A549 (cell line): Measurements from ENCODE around the gene PRPS1. TPM values are rescaled to one million over a fixed set of nuclear protein-coding genes. Genes with fewer than 3 reads are reported as not detected.
A peak's percentile ranks its signal among the peaks of the same experiment; 100 is the strongest.

Experiments
- ATAC-seq, 2 experiments: fragments of 200-7000 bp in 1 of 2; fragments of >200 bp in 1 of 2; cut with Nextera tagmentation in 1 of 2; cut with Tn5 transposase in 1 of 2; 3 replicates each; pipeline versions ENCODE4 v1.8.0 to v1.9.1; 2018 to 2020; ENCODE audit warnings: mild to moderate bottlenecking in 1 of 2, moderate library complexity in 1 of 2
- CTCF ChIA-PET: fragments of 300-600 bp; sonication (Branson Sonifier 250); formaldehyde crosslinking; extraction: SDS; loops from one replicate; lab custom pipeline; 2021; ENCODE audit warnings: antibody characterized with exemption, inconsistent platforms; lab: Yijun Ruan, JAX
- POLR2A ChIA-PET: fragments of 350-600 bp; formaldehyde crosslinking; extraction: SDS; loops from one replicate; lab custom pipeline; 2021; ENCODE audit warnings: antibody characterized with exemption, inconsistent platforms; lab: Yijun Ruan, JAX
- DNase-seq, 2 experiments: peaks; one replicate each; pipeline versions ENCODE4 v3.0.0 to v3.0.0-alpha.2; 2011 to 2016; ENCODE audit warnings: low read depth in 1 of 2, low spot score in 1 of 2
- FAIRE-seq: peaks from 2 replicates; lab custom pipeline; 2011; peaks lifted over from hg19 to GRCh38; lab: Jason Lieb, UNC
- H3K27ac ChIP-seq, 2 experiments: fragments of >200 bp; sonication (Bioruptor Twin); formaldehyde crosslinking; 3 replicates each; pipeline ENCODE4 v1.5.1; 2016 to 2017
- H3K4me1 ChIP-seq: fragments of >200 bp; sonication (Bioruptor Twin); formaldehyde crosslinking; 3 replicates; pipeline ENCODE4 v1.6.1; 2016
- H3K4me2 ChIP-seq: fragments of >200 bp; sonication (Bioruptor Twin); formaldehyde crosslinking; 3 replicates; pipeline ENCODE4 v1.6.1; 2016
- H3K4me3 ChIP-seq: fragments of >200 bp; sonication (Bioruptor Twin); formaldehyde crosslinking; 3 replicates; pipeline ENCODE4 v1.5.1; 2016
- H3K9me3 ChIP-seq: fragments of >200 bp; sonication (Bioruptor Twin); formaldehyde crosslinking; 3 replicates; pipeline ENCODE4 v1.6.1; 2016
- ATOH8 ChIP-seq: fragments of 250-450 bp; sonication (Bioruptor Pico); IDR thresholded peaks from 2 replicates; pipeline ENCODE4 v1.5.0; 2020; ENCODE audit warnings: low read depth, mild to moderate bottlenecking, moderate library complexity
- BCL3 ChIP-seq: fragments of >200 bp; sonication (Bioruptor Twin); formaldehyde crosslinking; IDR thresholded peaks from 3 replicates; pipeline ENCODE4 v1.6.1; 2016
- CEBPB ChIP-seq, 2 experiments: fragments of >200 bp in 1 of 2; sonication (Bioruptor Twin) in 1 of 2; formaldehyde crosslinking in 1 of 2; IDR thresholded peaks; 2 replicates each; pipeline ENCODE4 v1.6.1; 2012 to 2016
- CTCF ChIP-seq: fragments of >200 bp; sonication (Bioruptor Twin); formaldehyde crosslinking; IDR thresholded peaks from 3 replicates; pipeline ENCODE4 v1.5.1; 2016
- E2F6 ChIP-seq: IDR thresholded peaks from 2 replicates; pipeline ENCODE4 v1.6.1; 2012; ENCODE audit warnings: low read depth, borderline replicate concordance
- EHF ChIP-seq: fragments of 250-450 bp; sonication (Bioruptor Pico); IDR thresholded peaks from 2 replicates; pipeline ENCODE4 v1.5.0; 2020; ENCODE audit warnings: mild to moderate bottlenecking
- GATA3 ChIP-seq: IDR thresholded peaks from 2 replicates; pipeline ENCODE4 v1.6.1; 2012; ENCODE audit warnings: borderline replicate concordance
- JUNB ChIP-seq: fragments of >200 bp; sonication (Bioruptor Twin); formaldehyde crosslinking; IDR thresholded peaks from 2 replicates; pipeline ENCODE4 v1.6.1; 2016
- KDM1A ChIP-seq: fragments of 200-600 bp; sonication (generic); IDR thresholded peaks from 2 replicates; pipeline ENCODE4 v1.6.1; 2016; ENCODE audit warnings: low read depth, mild to moderate bottlenecking
- MYC ChIP-seq: IDR thresholded peaks from 2 replicates; pipeline ENCODE4 v1.6.1; 2012; ENCODE audit warnings: mild to moderate bottlenecking, inconsistent platforms, low read length, improper control_type of control experiment, borderline replicate concordance
- NPAS2 ChIP-seq: fragments of 250-450 bp; sonication (Bioruptor Pico); IDR thresholded peaks from 2 replicates; pipeline ENCODE4 v1.8.0; 2022; ENCODE audit warnings: mild to moderate bottlenecking, moderate library complexity, borderline replicate concordance
- PHF8 ChIP-seq: fragments of 200-600 bp; sonication (generic); IDR thresholded peaks from 2 replicates; pipeline ENCODE4 v1.6.1; 2016; ENCODE audit warnings: low read depth, mild to moderate bottlenecking, antibody characterized with exemption, moderate library complexity, borderline replicate concordance
- POLR2A ChIP-seq: IDR thresholded peaks from 2 replicates; pipeline ENCODE4 v1.6.1; 2012; ENCODE audit warnings: mild to moderate bottlenecking, low read length
- RNF2 ChIP-seq: fragments of 200-600 bp; sonication (generic); IDR thresholded peaks from 2 replicates; pipeline ENCODE4 v1.6.1; 2016; ENCODE audit warnings: low read depth, mild to moderate bottlenecking, antibody characterized with exemption, moderate library complexity, borderline replicate concordance
- TFCP2L1 ChIP-seq: fragments of 250-450 bp; sonication (Bioruptor Pico); IDR thresholded peaks from 2 replicates; pipeline ENCODE4 v1.5.0; 2021; ENCODE audit warnings: mild to moderate bottlenecking
- ZFP36 ChIP-seq: fragments of 450-650 bp; IDR thresholded peaks from 2 replicates; pipeline ENCODE4 v1.6.1; 2014; ENCODE audit warnings: borderline replicate concordance; ENCODE audit not compliant: partially characterized antibody
- WGBS: methylation state at CpG from one replicate; pipeline ENCODE4 v1.1.6; 2017; ENCODE audit errors: missing lambda C conversion rate; 5-methylcytosine and 5-hydroxymethylcytosine counted together
- polyA plus RNA-seq, 4 experiments: library from polyadenylated mRNA; depleted of rRNA in 3 of 4; stranded (reverse); fragments of >200 nt; fragmentation: RNase III in 1 of 4; extraction: RNeasy Plus Mini Kit Qiagen cat#74134 plus additional on column Dnase treatment in 1 of 4; gene quantifications; 2 replicates in 3 of 4; 3 replicates in 1 of 4; pipeline ENCODE4 v1.2.3, GENCODE V29; 2011 to 2017
- TF ChIP-seq, protein P1 (sequence below): IDR thresholded peaks from 2 replicates; pipeline ENCODE4 v1.6.1; 2012

Gene PRPS1
- polyA plus RNA-seq, 2 of the 4 experiments (the other 2 are of a cell fraction) = 121 to 140 TPM

GRCh38 chrX:107674480-107675364 is 46.4 kb downstream of the PRPS1 start:
- no peak overlapping the region for H3K4me3 ChIP-seq
- WGBS = 58% methylated on average over 9 of the region's 9 CpGs
- FAIRE-seq (no peak), ATAC-seq (no peak), DNase-seq (no peak)
- peaks cover 40% of the 10 kb centered on the region for H3K4me1 ChIP-seq
- peak overlapping the region; percentile 96; the same call in 1 of the 3 replicates for H3K4me2 ChIP-seq
- ChIA-PET CTCF (interaction anchor here (0.9 to 6.7 kb wide), 7 partner anchors 14 to 136 kb away, joined by 3 to 92 read pairs (median 9); partner anchors contain the start of genes NCBP2L and TSC22D3), POLR2A (interaction anchor here (1.0 to 6.1 kb wide), 2 partner anchors 36 to 43 kb away, joined by 3 to 57 read pairs; no protein-coding TSS in a partner anchor)
- no peaks in the 10 kb centered on the region for H3K9me3 ChIP-seq
- peak overlapping the region; percentile 4 to 85; a peak in 1 of 6 replicates for H3K27ac ChIP-seq
- TF ChIP-seq ATOH8 (CRISPR knock-in tag) (no peak), ZFP36 (peak; percentile 54)

- Histone ChIP-seq H3K4me3 (peak overlapping the region; percentile 61; the same call in 2 of the 3 replicates), H3K4me2 (peak overlapping the region; percentile 96), H3K27ac (peak overlapping the region in 1 of 2 experiments; percentile 85; a peak in 1 of 6 replicates), H3K9me3 (no peaks in the 10 kb centered on the region), H3K4me1 (peaks cover 40% of the 10 kb centered on the region)
- FAIRE-seq (no peak), DNase-seq (no peak), ATAC-seq (no peak)
- ChIA-PET CTCF (interaction anchor here (3.4 to 6.7 kb wide), 3 partner anchors 15 to 101 kb away, joined by 44 to 92 read pairs (median 70); partner anchors contain the start of genes NCBP2L and TSC22D3), POLR2A (interaction anchor here (1.0 to 6.1 kb wide), 2 partner anchors 36 to 42 kb away, joined by 3 to 57 read pairs; no protein-coding TSS in a partner anchor)
- TF ChIP-seq KDM1A (peak; percentile 46; the same call in 1 of the 2 replicates), CTCF (no peak)
- WGBS = 100% methylated on average over 1 of the region's 1 CpG
These were observed 47.0 kb downstream of the PRPS1 start for GRCh38 chrX:107675365-107675654.

DNA sequence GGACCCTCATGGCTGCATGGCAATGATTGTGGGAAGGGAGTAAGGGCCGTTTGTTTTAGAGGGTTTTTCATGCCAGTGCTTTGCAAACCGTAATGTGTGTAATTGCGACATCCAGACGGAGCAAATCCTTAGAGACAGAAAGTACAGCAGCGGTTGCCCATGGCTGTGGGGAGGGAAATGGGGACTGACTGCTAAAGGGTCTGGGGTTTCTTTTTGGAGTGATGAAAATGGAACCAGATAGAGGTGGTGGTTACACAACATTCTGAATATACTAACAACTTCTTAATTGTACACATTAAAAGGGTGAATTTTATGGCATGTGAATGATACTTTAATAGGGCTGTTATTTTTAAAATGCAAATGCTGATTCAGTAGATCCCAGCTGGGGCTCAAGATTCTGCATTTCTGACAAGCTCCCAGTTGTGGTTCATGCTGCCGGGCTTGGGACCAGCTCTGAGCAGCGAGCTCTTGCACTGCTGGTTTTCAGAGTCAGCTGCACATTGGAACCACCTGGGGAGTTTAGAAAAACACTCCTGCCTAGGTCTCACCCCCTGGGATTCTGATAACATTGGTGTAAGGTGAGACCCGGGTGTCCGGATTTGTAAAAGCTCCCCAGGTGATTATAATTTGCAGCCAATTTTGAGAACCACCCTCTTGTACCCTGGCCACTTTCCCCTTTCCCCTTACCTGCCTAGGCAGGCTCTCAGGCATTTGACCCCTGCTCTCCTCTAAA is 47.7 kb downstream of the PRPS1 start:
- Histone ChIP-seq H3K27ac (peak overlapping the region; percentile 85 to 89), H3K4me2 (peak overlapping the region; percentile 96), H3K4me3 (peak overlapping the region; percentile 61), H3K4me1 (peaks cover 40% of the 10 kb centered on the region), H3K9me3 (no peaks in the 10 kb centered on the region)
- peak in 1 of 2 experiments; percentile 11; a peak in 3 of 6 replicates for ATAC-seq
- no peak for DNase-seq
- FAIRE-seq = no peak
- 6% methylated on average over 9 of the region's 9 CpGs for WGBS
- ChIA-PET CTCF (interaction anchor here (0.7 to 6.7 kb wide), 6 partner anchors 15 to 101 kb away, joined by 3 to 92 read pairs (median 3); partner anchors contain the start of gene NCBP2L), POLR2A (interaction anchor here (6.1 kb wide), 1 partner anchor 41 kb away, joined by 57 read pairs; no protein-coding TSS in a partner anchor)
- TF ChIP-seq CEBPB (IDR thresholded peaks at IDR 0.05) (peak; percentile 60 to 77; a peak in 3 of 4 replicates), TFCP2L1 (CRISPR knock-in tag) (no peak)

DNA sequence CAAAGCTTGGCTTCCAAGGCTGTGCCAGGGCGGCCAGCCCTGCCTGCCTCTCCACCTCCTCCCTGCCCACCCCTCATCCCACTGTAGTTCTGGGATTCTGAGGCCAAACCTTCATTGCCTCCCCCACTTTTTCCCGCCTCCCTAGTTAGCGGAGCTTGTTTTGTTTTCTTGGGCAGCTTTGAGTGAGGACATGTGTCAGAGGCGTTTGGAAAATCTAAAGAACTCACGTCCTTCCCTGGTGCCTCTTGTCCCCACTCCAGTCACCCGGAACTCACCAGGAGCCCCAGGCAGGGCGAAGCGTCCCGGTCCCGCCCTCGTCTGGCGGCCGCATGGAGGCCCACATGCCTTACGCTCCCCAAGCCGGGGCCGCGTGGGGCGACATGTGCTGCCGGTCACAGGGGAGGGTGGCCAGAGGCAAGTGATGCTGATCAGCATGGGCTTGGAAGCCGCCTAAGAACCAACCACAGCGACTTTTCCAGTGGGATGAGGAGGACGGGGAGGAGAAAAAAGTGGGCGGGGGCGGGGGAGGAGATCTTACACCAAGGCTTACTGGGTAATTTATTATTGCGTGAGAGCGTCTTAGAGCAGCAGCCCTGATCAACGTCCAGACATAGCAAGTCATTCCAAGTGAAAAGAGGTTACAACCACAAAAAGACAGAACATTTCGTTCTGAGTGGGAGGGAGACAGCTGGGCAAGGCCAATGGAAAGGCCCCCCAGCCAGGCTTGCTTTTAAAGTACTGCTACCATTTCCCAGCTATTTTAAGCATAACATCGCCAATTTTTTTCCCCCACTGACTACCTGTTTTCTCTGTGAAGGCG is 48.5 kb downstream of the PRPS1 start:
- CTCF ChIA-PET = interaction anchor here (0.8 to 6.7 kb wide), 7 partner anchors 15 to 100 kb away, joined by 3 to 92 read pairs (median 4); partner anchors contain the start of gene NCBP2L
- peak; percentile 62 to 88 for DNase-seq
- H3K4me3 ChIP-seq = peak overlapping the region; percentile 61
- ATAC-seq = peak; percentile 80 to 84
- WGBS = 8% methylated on average over 9 of the region's 30 CpGs
- POLR2A ChIA-PET = interaction anchor here (0.8 to 6.1 kb wide), 7 partner anchors 34 to 98 kb away, joined by 3 to 57 read pairs (median 3); partner anchors contain the start of genes PRPS1 and TSC22D3
- peaks cover 40% of the 10 kb centered on the region for H3K4me1 ChIP-seq
- H3K9me3 ChIP-seq = no peaks in the 10 kb centered on the region
- no peak for FAIRE-seq
- H3K4me2 ChIP-seq = peak overlapping the region; percentile 96
- peak overlapping the region; percentile 85 to 89 for H3K27ac ChIP-seq
- TF ChIP-seq, protein P1, sequence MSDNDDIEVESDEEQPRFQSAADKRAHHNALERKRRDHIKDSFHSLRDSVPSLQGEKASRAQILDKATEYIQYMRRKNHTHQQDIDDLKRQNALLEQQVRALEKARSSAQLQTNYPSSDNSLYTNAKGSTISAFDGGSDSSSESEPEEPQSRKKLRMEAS = peak; percentile 99
- TF ChIP-seq BCL3 (peak; percentile 47; the same call in 1 of the 3 replicates), E2F6 (peak; percentile 62), JUNB (no peak), MYC (peak; percentile 89), RNF2 (0 out of 2 replicates have a peak, but pooled peaks have one; percentile 50), EHF (CRISPR knock-in tag) (no peak), PHF8 (peak; percentile 39; the same call in 1 of the 2 replicates), POLR2A (0 out of 2 replicates have a peak, but pooled peaks have one; percentile 34), NPAS2 (CRISPR knock-in tag) (peak; percentile 87; the same call in 1 of the 2 replicates), GATA3 (0 out of 2 replicates have a peak, but pooled peaks have one; percentile 27)
